ENCODE measurements around the gene ITPR3.

The ITPR3 gene

DNA sequence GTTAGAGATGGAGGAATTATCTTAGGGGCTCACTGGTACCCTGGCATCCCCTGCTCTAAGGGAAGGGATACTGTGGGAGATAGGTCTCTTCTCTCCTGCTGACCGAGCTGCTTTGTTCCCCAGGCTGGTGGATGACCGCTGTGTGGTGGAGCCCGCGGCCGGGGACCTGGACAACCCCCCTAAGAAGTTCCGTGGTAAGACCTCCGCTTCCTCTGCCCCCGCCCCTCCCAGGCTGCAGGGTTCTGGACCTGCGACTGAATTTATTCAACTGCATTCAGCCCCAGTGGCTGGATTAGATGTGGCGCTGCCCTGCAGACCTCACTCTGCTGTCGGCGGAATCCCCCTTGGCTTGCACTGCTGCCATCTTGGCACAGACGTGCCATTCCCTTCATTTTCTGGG is 19.2 kb downstream of the ITPR3 start:
- no peak for DNase-seq

DNA sequence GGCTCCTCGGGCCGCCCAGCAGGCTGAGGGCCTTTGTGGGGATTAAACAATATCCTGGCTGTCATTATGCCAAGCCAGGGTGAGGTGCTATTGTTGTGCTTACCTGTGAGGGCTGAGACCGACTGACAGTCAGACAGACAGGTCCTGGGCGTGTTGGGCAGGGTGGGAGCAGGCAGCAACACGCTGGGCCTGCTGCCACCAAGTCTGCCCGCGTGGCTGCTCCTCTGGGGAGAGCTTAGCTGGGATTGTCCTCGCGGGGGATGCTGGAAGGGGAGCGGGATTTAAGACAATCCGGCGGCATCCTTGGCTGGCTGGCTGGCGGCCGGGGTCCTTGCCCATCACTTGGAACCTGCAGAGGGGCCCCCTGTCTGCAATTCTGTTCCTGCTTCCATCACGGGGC is 20.0 kb downstream of the ITPR3 start:
- no peak for DNase-seq

DNA sequence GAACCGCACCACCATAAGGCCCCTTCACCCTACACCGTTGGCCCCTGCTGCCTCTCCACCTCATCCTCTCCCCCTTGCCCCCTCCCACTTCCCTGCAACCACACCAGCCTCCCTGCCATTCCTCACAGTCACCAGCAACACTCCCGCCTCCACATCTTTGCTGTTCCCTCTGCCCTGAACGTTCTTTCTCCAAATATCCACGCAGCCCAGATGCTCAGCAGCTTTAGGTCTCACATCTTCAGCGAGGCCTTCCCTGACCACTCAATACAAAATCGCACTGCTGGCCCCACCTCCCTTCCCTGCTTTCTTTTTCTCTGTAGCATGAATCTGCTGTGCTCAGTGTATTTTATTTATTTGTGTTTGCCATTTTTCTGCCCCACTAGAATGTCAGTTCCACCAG is 20.5 kb downstream of the ITPR3 start:
- no peak for DNase-seq

DNA sequence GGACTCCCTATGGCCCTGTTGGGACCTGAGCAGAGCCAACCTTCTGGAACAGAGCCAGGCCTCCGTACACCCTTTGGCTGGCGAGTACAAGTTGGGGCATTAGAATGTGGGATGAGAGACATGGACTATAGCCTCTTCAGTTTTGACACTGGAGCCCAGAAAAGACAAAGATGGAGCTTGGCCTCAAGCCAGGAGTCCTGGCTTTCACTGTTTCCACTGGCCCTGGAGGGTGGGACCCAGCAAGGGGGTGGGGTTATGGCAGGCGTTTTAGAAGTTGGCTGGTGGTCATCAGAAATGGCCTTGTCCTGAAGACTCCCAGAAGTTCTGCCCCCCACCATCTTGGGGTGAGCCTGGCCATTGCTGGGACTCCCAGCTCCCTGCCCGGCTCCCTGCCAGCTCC is 21.8 kb downstream of the ITPR3 start:
- DNase-seq, result no peak

DNA sequence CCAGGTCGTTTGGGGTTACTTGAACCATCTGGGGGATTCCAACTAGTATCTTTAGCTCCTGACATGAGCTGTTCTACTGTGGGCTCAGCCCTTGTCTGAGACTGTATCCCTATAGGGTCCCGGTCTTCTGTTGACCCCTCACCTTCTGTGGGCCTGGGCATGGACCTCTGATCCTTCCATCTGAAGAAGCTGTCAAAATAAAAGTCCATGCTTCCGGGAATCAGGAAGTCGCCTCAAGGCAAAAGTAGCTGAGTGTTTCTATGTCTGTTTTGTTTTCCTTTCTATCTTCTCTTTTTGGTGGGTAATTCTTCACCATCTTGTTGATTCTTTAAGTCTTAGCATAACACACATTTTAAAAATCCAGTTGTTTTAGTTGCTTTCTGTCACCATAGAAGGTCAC is 30.3 kb downstream of the ITPR3 start:
- no peak for DNase-seq

DNA sequence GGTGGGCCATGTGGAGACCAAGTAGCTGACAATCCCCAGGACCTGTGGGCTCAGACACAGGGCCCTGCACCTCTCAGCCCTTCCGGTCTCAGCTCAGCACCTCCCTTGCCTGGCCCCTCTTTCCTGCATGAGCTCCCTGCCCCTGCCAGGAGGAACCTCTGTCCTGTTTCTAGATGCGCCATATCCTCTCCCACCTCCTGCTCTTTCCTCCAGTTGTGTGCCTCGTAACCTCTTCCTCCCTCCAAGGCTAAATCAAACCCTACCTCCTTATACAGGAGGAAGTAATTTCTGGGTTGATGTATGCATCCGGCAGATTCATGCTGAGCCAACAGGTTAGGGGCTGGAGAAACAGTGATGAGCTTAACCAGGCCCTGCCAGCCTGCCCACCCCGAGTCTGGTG is 30.9 kb downstream of the ITPR3 start:
- no peak for DNase-seq

DNA sequence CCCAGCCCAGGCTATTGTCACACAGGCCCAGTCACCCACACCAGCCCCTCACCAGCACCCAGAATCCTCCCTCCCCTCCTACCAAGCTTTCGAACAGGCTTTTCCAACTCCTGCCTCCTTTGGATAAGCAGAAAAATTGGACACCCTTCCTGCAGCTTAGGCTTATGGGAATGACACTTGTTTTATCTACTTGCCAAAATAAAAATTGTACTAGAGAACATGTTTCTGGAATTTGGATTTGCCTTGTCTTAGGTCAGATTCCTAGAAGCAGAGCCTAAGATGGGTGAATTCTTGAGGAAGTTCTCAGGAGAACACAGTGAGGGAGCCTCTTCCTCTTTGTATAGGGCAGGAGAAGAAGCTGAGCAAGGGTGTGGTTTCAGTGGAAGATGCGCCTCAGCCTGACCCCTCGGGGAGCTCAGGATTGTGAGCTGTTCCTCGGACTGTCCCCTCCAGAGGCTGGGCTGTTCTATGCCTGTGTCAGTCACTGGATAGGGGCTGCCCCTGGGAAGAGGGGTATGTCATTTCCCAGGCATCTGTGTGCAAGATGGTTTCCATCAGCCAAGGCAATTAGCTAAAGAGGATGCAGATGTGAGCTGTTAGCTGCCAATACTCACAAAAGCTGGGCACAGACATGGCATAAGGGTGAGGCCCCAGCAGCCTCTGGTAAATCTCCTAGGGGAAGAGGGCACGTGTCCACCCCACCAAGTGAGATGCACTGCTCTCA is 33.9 kb downstream of the ITPR3 start:
- DNase-seq, result no peak

DNA sequence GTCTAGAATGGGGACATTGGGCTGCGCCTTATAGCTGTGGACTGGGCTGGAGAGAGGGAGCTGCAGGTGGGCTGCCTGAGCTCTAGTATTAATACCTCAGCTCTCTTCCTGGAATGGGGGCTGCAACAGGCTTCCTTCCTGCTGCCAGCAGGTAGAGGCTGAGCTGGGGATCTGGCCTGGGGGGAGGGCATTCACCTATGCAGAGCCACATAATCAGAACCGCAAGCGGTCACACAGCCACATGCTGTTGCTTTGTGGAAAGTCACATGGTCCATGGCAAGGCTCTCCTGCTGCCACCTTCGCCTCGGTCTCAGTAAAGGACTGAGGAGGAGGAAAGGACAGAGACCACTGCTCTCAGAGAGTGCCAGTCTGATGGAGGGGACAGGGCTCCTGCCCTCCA is 35.7 kb downstream of the ITPR3 start:
- no peak for DNase-seq

DNA sequence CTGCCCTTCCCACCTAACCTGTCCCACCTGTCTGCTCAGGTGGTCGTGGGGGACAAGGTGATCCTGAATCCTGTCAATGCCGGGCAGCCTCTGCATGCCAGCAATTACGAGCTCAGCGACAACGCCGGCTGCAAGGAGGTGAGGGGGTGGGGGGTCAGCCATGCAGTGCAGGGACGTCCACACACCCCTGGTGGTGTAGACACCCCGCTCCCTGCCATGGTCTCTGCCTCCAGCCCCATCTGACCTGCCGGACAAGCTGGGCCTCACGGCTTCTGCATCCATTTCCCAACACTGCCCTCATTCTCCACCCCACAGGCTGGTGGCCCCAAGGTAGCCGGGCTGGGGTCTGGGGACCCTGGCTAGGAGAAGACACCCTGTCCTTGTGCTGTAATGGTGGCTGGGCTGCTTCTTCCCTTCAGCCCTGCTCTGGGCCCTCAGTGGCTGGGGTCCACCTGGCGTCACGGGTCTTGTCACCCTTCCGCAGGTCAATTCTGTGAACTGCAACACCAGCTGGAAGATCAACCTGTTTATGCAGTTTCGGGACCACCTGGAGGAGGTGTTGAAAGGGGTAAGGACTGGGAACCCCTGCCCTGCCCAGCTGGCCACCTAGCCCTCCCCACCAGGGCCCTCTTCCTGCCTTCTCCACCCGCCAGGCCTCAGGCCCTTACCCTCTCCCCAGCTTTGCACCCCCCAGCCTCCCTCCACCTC is 38.0 kb downstream of the ITPR3 start:
- DNase-seq, result no peak

DNA sequence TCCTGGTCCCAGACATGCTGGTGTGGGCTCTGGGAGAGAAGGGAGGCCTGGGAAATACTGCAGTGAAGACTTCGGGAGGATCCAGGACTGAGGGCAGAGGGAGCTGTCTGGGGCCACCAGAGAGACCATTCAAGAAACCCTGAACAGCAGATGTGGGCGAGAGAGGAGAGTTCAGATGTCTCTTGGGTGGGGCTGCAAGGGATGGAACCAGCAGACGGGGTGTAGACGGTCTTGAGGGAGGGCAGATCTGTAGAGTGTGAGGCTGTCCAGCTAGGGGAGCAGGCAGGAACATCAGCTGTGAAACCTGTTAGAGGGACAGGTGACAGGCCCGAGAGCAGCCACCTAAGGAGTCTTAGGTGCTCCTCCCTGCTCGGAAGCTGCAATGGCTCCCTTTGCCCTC is 38.9 kb downstream of the ITPR3 start:
- no peak for DNase-seq

- DNase-seq, result no peak
Measured at GRCh38 chr6:33661106-33661838, 40.1 kb downstream of the ITPR3 start.

DNA sequence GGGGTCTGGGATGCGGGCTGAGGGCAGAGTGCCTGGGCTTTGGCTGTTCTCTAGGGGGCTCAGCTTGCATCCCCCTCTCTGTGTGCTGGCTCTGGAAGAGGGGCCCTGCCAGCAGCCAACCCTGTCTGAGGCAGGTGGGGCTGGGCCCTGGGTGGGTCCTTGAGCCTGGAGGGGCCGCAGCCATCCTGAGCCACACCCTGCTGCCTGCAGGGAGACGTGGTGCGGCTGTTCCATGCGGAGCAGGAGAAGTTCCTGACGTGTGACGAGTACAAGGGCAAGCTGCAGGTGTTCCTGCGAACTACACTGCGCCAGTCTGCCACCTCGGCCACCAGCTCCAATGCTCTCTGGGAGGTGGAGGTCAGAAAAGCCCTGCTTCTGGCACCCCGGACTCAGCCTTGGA is 41.2 kb downstream of the ITPR3 start:
- no peak for DNase-seq

DNA sequence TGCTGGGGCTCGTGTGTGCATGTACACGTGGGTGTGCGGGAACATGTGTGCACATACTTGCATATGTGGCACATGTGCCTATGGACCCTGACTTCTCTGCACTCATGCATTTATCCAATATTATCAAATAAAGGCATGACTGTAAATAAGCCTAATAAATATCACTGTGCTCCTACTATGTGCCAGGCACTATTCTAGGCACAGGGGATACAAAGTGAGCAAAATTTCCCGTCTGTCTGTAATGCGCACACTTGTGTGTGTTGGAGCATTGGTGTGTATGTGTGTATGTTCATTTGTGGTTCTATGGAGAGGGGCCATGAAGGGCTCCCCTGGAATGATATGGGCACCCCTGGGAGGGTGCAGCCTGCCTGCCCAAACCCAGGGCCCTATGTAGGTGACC is 41.9 kb downstream of the ITPR3 start:
- DNase-seq, result no peak

DNA sequence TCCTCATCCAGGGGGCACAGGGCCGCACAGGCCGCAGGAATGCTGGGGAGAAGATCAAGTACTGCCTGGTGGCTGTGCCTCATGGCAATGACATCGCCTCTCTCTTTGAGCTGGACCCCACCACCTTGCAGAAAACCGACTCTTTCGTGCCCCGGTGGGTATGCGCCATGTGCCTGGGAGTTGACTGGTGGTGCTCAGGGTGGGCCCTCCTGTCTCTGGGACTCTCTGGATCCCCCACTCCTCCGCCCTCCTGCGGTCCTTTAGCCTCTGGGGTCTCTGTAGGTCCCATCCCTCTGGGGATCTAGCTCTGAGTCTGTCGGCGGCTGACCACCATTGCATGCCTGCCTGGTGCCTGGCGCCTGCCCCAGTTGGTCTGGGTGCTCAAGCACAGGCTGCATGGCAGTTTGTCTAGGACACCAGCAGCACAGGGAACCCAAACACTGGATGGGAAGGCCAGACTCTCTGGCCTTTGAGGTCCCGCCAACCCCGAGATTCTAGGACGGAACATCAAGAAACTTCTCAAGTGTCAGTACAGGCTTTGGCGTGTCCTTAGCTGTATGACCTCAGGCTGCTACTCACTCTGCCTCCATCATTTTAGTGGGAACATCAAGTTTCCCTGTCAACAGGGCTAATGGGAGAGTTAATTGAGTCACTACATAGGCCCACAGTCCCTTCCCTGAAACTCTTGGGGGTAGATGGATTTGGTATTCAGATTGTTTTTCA is 42.8 kb downstream of the ITPR3 start:
- no peak for DNase-seq

GRCh38 chr6:33664506-33665057 is 43.5 kb downstream of the ITPR3 start:
- no peak for DNase-seq

- no peak for DNase-seq
Measured at GRCh38 chr6:33665957-33666356, 44.8 kb downstream of the ITPR3 start.

DNA sequence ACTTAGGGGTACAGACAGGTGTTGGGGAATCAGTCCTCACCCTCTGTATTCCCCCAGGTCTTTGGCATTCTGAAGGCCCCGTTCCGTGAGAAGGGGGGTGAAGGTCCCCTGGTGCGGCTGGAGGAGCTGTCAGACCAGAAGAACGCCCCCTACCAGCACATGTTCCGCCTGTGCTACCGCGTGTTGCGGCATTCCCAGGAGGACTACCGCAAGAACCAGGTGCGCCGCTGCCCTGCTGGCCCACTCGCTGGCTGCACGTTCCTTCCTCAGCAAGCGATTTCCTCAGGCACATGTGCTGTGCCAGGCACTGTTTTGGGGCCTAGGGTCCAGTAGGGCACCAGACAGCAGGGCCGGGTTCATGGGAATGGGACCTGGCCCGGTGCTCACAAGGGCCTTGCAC is 46.0 kb downstream of the ITPR3 start:
- DNase-seq, result no peak

GRCh38 chr6:33667776-33668175 is 46.7 kb downstream of the ITPR3 start:
- DNase-seq, result no peak

DNA sequence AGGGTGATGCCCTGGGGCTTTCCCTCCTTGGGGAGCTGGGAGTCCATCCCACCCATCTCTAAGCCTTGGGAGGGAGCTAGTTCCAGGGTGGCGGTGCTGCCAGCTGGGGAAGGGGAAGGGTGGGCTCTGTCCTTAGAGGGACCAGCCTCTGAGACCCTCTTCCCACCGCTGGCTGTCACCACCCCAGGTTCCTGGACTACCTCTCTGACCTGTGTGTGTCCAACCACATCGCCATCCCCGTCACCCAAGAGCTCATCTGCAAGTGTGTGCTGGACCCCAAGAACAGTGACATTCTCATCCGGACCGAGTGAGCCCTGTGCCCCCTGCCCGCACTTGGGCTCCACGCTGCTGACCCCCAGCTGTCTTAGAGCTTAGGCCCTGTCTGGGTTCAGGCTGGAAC is 47.2 kb downstream of the ITPR3 start:
- DNase-seq, result no peak

DNA sequence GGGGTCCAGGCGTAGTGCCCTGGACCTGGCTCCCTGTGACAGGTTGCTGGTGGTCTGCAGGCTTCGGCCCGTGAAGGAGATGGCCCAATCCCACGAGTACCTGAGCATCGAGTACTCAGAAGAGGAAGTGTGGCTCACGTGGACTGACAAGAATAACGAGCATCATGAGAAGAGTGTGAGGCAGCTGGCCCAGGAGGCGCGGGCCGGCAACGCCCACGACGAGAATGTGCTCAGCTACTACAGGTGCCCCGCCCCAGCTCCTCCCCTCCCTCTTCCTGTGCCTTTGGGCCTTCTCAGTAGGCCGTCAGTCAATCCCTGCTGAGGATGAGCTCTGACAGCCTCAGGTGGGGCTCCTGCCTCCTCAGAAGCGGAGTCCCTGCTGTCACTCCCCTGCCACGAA is 47.8 kb downstream of the ITPR3 start:
- DNase-seq, result no peak

DNA sequence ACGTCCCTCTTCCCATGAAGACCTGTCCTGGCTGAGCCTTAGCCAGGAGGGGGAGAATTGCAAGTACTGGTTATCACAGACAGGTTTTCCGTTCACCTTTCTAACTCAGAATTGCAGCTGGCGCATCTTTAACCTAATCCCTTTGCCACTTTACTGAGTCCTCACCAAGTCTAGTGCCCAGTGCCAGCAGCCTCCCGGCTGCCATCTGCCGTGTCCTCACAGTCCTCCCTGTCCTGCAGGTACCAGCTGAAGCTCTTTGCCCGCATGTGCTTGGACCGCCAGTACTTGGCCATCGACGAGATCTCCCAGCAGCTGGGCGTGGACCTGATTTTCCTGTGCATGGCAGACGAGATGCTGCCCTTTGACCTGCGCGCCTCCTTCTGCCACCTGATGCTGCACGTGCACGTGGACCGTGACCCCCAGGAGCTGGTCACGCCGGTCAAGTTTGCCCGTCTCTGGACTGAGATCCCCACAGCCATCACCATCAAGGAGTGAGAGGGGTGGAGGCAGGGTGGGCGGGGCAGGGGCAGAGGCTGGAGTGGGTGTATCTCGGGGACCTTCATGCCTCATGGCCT is 49.1 kb downstream of the ITPR3 start:
- no peak for DNase-seq

DNA sequence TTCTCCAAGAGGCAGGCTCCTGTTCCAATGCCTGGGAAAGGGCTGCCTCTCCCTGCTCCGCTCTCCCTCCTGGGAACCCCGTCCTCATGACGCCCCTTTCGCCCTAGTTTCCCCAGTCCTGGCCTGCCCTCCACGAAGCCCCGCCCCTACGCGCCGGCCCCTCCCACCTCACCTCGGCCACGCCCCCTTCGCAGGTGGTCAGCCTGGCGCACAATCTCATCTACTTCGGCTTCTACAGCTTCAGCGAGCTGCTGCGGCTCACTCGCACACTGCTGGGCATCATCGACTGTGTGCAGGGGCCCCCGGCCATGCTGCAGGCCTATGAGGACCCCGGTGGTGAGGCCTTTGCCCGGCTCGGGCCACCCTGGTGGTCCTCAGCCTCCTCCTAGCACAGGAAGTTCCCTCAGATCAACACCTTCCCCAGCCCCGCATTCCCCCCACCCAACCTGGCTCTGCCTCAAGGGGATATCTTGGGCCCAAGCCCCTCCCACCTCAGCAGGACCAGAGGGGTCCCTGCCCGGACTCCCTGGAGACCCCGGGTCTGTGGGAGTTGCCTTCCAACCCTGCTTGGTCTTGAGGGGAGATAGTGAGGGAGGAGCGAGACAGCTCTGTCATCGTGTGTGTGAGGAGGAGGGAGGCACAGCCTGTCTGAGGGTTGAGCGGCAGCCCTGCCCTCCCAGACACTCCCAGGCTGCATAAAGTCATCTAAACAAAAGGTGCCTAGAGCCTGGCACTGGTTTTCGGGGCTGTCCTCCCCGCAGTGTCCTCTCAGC is 50.0 kb downstream of the ITPR3 start:
- DNase-seq, result no peak
